ENCODE data around the gene ROCK2.

DNA sequence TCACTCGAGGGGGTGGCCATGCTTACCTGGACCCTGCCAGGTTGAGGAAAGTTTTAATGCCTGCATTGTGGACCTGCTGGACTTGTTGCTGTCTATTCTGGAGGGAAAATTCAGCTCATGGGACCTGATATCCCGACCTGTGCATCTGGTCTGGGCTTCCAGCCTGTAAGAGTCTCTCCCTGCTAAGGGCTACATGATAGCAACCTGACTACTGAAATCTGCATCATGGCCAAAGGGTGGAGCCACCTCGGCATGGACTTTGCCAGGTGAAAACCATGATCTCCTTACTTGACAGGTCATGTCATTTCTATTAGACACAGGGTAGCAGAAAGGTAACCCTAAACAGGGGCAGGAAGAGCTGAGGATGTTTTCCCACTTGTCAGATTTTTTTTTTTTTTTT, 202.1 kb downstream of the ROCK2 start:
- TF ChIP-seq, protein P1, sequence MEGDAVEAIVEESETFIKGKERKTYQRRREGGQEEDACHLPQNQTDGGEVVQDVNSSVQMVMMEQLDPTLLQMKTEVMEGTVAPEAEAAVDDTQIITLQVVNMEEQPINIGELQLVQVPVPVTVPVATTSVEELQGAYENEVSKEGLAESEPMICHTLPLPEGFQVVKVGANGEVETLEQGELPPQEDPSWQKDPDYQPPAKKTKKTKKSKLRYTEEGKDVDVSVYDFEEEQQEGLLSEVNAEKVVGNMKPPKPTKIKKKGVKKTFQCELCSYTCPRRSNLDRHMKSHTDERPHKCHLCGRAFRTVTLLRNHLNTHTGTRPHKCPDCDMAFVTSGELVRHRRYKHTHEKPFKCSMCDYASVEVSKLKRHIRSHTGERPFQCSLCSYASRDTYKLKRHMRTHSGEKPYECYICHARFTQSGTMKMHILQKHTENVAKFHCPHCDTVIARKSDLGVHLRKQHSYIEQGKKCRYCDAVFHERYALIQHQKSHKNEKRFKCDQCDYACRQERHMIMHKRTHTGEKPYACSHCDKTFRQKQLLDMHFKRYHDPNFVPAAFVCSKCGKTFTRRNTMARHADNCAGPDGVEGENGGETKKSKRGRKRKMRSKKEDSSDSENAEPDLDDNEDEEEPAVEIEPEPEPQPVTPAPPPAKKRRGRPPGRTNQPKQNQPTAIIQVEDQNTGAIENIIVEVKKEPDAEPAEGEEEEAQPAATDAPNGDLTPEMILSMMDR (conservative IDR thresholded peaks at IDR 0.05; ENCODE audit: low read length) = peak; percentile 23
- TF ChIP-seq EZH2phosphoT487 (IDR thresholded peaks at IDR 0.05; ENCODE audit: borderline replicate concordance) = no peak

All from Loucy (cell line).